Measurements from ENCODE around the gene DFFA. TPM values are rescaled to one million over a fixed set of nuclear protein-coding genes. Genes with fewer than 3 reads are reported as not detected.
A peak's percentile ranks its signal among the peaks of the same experiment; 100 is the strongest.

Gene DFFA
- total and polyA plus RNA-seq, 9 of the 15 experiments (the other 6 are each of a cell fraction or from before 2014, with no cell fraction given), result 39.6 to 74.8 (median 59.2) TPM

- TF ChIP-seq JUND (IDR thresholded peaks at IDR 0.05; ENCODE audit: borderline replicate concordance, low read depth, low read length) (peak; percentile 27; the same call in 1 of the 2 replicates), JUND (tag; IDR thresholded peaks at IDR 0.05; ENCODE audit: borderline replicate concordance, low read depth, low read length) (no peak), ELF2 (CRISPR knock-in tag; IDR thresholded peaks at IDR 0.05) (0 out of 2 replicates have a peak, but pooled peaks have one; percentile 33), TCF3 (CRISPR knock-in tag; IDR thresholded peaks at IDR 0.05) (no peak), ZNF140 (CRISPR knock-in tag; IDR thresholded peaks at IDR 0.05) (no peak), YY1 (IDR thresholded peaks at IDR 0.05; ENCODE audit: borderline replicate concordance in 1 of 3, control insufficient read depth in 1 of 3, extremely low read depth in 1 of 3, insufficient read depth in 3 of 3, insufficient read length in 1 of 3, insufficient replicate concordance in 2 of 3, low read depth in 1 of 3, low read length in 2 of 3) (peak in 1 of 3 experiments; percentile 29), ZFP91 (CRISPR knock-in tag; IDR thresholded peaks at IDR 0.05) (no peak), REST (IDR thresholded peaks at IDR 0.05; ENCODE audit: borderline replicate concordance) (peak; percentile 80), REST (CRISPR knock-in tag; IDR thresholded peaks at IDR 0.05; ENCODE audit: low read depth) (no peak)
- TF ChIP-seq, protein P1, sequence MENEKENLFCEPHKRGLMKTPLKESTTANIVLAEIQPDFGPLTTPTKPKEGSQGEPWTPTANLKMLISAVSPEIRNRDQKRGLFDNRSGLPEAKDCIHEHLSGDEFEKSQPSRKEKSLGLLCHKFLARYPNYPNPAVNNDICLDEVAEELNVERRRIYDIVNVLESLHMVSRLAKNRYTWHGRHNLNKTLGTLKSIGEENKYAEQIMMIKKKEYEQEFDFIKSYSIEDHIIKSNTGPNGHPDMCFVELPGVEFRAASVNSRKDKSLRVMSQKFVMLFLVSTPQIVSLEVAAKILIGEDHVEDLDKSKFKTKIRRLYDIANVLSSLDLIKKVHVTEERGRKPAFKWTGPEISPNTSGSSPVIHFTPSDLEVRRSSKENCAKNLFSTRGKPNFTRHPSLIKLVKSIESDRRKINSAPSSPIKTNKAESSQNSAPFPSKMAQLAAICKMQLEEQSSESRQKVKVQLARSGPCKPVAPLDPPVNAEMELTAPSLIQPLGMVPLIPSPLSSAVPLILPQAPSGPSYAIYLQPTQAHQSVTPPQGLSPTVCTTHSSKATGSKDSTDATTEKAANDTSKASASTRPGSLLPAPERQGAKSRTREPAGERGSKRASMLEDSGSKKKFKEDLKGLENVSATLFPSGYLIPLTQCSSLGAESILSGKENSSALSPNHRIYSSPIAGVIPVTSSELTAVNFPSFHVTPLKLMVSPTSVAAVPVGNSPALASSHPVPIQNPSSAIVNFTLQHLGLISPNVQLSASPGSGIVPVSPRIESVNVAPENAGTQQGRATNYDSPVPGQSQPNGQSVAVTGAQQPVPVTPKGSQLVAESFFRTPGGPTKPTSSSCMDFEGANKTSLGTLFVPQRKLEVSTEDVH (IDR thresholded peaks at IDR 0.05; ENCODE audit: low read depth, partially characterized antibody), result peak; percentile 36
Observed at GRCh38 chr1:10494754-10495474, 22.6 kb upstream of the DFFA start (continued).

Data from K562 (cell line).